Dermis blood vessel endothelial cell (primary cell): Measurements from ENCODE around the gene TLR2. TPM values are rescaled to one million over a fixed set of nuclear protein-coding genes. Genes with fewer than 3 reads are reported as not detected.
A peak's percentile ranks its signal among the peaks of the same experiment; 100 is the strongest.

Experiments used
- DNase-seq: peaks from one replicate; pipeline ENCODE4 v3.0.0; 2010
- total RNA-seq: library from RNA; depleted of rRNA; stranded (reverse); fragments of >200 nt; gene quantifications from 2 replicates; pipeline ENCODE4 v1.2.3, GENCODE V29; 2014

Gene TLR2
- total RNA-seq, 1 donor from 2014 or later: 1.9 TPM

DNA sequence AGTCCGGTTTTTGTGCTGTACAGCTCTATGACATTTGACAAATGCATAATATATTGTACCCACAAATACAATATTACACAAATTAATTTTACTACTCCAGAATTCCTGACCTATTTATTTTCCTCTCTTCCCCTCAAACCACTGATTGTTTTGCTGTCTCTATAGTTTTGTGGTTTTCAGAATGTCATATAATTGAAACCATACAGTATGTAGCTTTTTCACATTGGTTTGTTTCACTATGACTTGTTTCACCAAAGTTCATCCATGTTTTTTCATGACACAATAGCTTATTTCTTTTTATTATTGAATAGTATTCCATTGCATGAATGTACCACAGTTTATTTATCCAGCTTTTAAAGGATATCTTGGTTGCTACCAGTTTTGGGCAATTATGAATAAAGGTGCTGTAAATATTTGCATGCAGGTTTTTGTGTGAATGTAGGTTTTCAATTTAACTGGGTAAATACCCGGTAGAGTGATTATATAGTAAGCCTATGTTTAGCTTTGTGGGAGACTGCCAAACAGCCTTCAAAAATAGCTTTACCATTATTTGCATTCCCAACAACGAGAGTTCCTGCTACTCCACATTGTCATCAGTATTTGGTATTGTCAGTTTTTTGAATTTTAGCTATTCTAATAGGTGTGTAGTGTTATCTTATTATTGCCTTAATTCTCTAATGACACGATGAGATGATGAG is 49.8 kb downstream of the TLR2 start:
- DNase-seq: no peak

DNA sequence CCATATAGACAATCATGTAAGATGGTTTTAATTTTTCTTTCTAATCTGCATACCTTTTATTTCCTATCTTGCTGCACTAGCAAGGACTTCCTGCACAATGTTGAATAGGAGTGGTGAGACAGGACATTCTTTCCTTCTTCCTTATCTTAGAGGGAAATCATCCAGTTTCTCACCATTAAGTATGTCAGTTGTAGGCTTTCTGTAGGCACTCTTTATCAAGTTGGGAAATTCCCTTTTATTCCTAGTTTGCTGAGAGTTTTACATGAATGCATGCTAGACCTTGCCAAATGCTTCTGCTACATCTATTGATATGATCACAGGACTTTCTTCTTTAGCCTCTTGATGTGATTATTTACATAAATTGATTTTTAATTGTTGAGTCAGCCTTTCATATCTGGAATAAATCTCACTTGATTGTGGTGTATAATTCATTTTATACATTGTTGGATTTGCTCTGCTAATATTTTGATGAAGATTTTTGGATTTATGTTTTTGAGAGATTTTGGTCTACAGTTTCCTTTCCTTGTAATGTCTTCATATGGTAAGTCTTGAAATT is 51.9 kb downstream of the TLR2 start:
- no peak for DNase-seq

DNA sequence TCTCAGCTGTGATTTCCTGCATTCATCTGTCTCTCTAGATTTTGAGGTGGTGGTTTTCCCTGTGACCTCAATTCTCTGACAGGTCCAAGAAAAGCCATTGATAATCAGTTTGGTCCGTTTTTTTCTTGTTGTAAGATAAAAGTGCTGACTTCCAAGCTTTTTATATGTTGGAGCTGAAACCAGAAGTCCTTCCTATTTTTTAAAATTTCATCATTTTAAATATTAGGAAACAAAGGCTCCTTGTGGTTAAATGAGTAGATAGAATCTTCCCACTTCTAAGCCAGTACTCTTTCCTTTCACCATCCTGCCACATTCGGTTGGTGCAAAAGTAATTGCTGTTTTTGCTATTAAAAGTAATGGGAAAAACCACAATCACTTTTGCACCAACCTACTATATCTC is 57.5 kb downstream of the TLR2 start:
- no peak for DNase-seq

DNA sequence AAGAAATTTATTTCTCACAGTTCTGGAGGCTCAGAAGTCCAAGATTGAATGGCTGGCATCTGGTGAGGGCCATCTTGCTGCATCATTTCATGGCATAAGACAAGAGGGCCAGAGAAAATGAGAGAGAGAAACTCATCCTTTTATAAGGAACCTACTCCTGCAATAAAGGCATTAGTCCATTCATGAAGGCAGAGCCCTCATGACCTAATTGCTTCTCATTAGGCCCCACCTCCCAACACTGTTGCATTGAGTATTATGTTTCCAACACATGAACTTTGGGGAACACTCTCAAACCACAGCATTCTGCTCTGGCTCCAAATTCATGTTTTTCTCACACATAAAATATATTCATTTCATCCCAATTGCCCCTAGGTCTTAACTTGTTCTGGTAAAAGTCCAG is 61.6 kb downstream of the TLR2 start:
- DNase-seq: no peak

DNA sequence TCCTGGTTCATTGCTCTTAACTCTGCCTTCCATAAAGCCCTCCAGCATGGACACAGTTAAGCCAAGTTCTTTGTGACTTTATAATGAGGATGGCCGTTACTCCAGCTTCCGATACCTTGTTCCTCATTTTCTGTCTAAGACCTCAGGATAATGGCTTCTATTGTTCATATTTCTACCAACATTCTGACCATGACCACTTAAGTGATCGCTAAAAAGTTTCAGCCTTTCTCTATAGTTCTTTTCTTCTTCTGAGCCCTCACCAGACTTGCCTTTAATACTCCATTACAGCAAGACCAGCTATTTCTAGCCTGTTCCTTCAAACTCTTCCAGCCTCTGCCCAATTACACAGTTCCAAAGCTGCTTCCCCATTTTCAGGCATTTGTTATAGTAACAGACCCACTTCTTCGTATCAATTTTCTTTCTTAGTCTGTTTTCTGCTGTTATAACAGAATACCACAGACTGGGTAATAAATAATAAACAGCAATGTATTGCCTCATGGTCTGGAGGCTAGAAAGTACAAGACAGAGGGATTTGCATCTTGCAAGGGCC is 63.4 kb downstream of the TLR2 start:
- no peak for DNase-seq

DNA sequence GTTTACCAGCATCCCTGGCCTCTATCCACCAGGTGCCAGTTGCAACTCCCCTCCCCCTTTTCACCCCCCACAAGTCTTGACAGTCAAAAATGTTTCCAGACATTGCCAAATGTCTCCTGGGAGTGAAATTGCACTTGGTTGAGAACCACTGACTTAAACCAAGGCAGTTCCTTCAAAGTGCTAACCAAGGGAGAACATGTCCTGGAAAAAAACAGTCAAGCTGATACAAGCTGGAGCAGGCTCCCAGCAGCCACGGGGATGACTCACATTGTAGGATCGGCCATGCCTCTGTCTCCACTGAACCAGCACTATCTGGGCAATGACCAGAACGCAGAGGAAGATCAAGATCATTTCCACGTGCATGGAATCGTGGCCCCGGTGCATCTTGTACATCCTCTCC is 64.3 kb downstream of the TLR2 start:
- DNase-seq: peak; percentile 20

DNA sequence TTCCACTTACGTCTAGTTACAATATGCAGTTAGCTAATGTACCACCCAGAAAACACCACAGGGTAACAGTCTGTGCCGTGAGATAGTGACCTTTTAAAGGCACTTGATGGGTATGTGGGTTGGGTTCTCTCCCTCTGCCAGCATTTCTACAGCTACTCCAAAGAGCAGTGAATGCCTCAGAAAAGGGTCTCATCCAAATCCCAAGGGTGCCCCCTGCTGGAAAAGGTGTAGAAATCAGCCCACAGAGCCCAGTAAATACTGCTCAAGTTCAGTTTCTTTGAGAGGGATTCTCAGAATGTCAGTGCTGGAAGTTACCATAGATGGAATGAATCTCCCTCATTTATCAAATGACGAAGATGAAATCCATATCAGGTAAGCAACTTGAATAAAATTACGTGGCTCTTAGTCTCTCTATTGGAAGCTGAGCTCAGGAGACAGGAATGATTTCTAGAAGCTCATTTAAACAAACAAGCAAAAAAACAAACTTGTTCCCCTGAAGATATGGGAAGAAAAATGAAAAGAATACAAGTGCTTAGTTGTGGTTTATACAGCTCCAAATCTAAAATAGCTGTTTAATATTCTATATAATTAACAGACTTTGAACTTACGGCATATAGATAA is 66.2 kb downstream of the TLR2 start:
- peak; percentile 84 for DNase-seq

DNA sequence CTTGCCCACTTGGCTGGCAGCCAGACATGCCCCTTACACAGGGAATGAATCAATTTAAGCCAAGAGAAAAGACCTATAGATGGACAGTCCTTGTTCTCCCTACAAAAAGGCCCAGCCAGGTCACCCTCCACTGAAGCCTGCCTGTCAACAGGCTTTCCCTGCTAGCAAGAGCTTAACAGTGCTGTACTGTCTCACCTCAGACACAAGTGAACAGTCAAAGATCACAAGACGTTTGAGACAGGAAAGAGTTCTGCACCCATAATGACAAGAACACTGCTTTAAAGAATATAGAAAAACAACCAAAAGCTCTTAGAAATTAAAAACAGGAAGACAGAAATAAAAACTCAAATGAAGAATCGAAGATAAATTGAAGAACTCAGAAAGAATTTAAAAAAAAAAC is 71.1 kb downstream of the TLR2 start:
- no peak for DNase-seq

Other genes starting within 250 kb of the TLR2 start
- gene TMEM131L, start 217.9 kb upstream of the TLR2 start, total RNA-seq: 16.2 and 25.3 TPM in 2 replicates
- 0.37 TPM in 1 of 2 replicates, not detected in the other for gene RNF175, start 75.7 kb downstream of the TLR2 start, total RNA-seq
- 0.09 TPM in 1 of 2 replicates, not detected in the other for gene SFRP2, start 104.8 kb downstream of the TLR2 start, total RNA-seq